GM18526 (cell line): ENCODE results near the gene CDH2.

Experiments
- POLR2A ChIP-seq: IDR thresholded peaks from 3 replicates; pipeline ENCODE4 v1.6.1; 2011; ENCODE audit not compliant: insufficient read length; ENCODE audit errors: extremely low read depth

CDH2 gene

GRCh38 chr18:28176948-28177827, at the start of gene CDH2:
Gene CDH2, minus strand, starts transcription at chr18:28177130. Its CDS starts 108 bp downstream, at chr18:28177022.
- TF ChIP-seq POLR2A: no peak

GRCh38 chr18:28212060-28212459, 35.1 kb upstream of the CDH2 start:
- no peak for TF ChIP-seq POLR2A

GRCh38 chr18:28208712-28209265, 31.9 kb upstream of the CDH2 start:
- TF ChIP-seq POLR2A: no peak

GRCh38 chr18:28208268-28208667, 31.3 kb upstream of the CDH2 start:
- no peak for TF ChIP-seq POLR2A

GRCh38 chr18:28204154-28204553, 27.2 kb upstream of the CDH2 start:
- no peak for TF ChIP-seq POLR2A

- no peak for TF ChIP-seq POLR2A
These were observed 24.1 kb upstream of the CDH2 start for GRCh38 chr18:28201056-28201455.

- no peak for TF ChIP-seq POLR2A
These were observed 21.7 kb upstream of the CDH2 start for GRCh38 chr18:28198620-28199019.

GRCh38 chr18:28193177-28193778, 16.3 kb upstream of the CDH2 start:
- TF ChIP-seq POLR2A: no peak

- no peak for TF ChIP-seq POLR2A
These were observed 12.7 kb upstream of the CDH2 start for GRCh38 chr18:28189400-28190239.

GRCh38 chr18:28185121-28185520, 8.2 kb upstream of the CDH2 start:
- TF ChIP-seq POLR2A: no peak

GRCh38 chr18:28183418-28184078, 6.6 kb upstream of the CDH2 start:
- no peak for TF ChIP-seq POLR2A

- no peak for TF ChIP-seq POLR2A
These were observed 4.7 kb upstream of the CDH2 start for GRCh38 chr18:28181616-28182015.

GRCh38 chr18:28178720-28179119, 1.8 kb upstream of the CDH2 start:
- TF ChIP-seq POLR2A: no peak

GRCh38 chr18:28177828-28178635, 1.1 kb upstream of the CDH2 start:
- TF ChIP-seq POLR2A: no peak
